GM19043 (cell line): ENCODE results near the gene RIMS4.

Experiments used
- ATAC-seq: cut with Tn5 transposase; IDR thresholded peaks from one replicate; pipeline ENCODE4 v1.9.1; 2021; ENCODE audit warnings: low read depth; ENCODE audit not compliant: unreplicated experiment

RIMS4 gene

DNA sequence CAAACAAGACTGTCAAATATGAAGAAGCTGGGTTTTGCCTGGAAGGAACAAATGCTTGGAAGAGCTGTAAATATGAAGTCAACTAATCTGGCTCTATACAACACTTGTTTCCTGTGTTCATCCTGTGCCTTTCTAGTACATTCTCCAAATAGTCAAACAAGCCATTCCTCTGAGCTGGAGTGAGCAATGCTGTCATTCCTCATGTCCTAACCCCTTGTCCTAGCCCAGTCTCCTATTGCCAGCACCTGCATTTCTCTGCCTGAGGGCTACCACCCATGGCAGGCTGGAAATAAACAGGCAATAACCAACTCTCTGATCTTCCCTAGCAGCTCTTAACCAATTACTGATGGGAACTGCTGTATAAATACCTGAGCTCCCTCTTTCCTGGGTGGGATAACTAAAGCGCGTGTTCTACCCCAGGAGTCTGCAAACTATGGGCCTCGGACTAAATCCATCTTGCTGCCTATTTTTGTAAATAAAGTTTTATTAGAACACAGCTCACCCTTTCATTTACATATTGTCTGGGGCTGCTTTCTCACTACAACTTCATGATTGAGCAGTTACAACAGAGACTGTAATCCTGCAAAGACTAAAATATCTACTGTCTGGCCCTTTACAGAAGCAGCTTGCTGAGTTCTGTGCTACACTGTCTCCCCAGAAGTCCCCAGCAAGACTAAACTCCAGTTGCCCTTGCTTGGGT is 13.4 kb downstream of the RIMS4 start:
- no peak for ATAC-seq

DNA sequence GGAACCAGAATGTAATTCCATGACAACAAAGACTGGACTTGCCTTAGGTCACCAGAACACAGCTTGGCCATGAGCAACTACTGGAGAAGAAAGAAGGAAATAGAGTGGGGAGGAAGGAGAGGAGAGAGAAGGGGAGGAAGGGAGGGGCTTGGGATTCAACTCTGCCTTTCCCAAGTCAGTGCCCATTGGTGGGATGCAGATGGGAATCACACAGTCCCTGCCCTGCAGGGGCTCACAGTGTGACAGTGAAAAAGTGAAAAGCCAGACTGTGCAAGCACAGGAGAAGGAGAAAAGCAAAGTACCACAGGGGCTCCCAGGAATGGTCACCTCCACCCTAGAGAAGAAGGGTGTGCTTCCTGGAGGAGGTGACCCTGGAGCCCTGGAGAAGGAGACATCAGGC is 14.0 kb downstream of the RIMS4 start:
- no peak for ATAC-seq

DNA sequence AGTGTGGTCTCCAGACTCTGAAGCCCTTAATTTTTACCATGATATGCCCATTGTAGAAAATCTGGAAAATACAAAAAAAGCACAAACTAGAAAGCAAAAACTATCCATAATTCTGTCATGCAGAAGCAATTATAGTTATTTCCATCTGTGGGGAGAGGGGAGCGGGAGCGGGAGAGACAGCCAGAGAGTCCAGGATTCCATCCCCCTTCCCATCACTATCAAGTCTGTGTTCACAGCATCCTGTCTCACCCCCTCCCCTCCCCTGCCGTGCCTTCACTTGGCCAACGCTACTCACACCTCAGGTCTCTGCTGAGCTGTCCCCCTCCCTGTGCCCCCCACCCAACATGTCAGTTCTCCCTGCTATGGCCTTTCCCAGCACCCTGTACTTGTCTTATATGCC is 14.5 kb downstream of the RIMS4 start:
- ATAC-seq = no peak

DNA sequence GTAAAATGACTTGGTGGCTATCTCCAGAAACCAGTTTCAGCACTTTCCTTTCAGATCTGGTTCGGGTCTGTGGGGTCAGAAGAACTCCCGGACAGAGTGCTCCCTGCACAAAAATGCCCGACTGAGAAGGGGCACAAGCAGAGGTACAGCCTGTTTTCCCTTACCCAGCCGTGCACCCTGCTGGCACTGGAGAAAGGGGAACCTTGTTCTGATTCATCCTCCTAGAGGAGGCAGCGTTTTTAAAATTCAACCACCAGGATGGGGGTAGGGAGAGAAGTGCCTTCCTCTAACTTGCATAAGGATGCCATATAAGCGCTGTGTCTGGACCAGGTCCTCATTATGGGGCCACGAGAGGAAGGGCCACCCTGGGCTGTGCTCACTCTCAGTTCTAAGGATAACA is 17.6 kb downstream of the RIMS4 start:
- ATAC-seq = no peak

DNA sequence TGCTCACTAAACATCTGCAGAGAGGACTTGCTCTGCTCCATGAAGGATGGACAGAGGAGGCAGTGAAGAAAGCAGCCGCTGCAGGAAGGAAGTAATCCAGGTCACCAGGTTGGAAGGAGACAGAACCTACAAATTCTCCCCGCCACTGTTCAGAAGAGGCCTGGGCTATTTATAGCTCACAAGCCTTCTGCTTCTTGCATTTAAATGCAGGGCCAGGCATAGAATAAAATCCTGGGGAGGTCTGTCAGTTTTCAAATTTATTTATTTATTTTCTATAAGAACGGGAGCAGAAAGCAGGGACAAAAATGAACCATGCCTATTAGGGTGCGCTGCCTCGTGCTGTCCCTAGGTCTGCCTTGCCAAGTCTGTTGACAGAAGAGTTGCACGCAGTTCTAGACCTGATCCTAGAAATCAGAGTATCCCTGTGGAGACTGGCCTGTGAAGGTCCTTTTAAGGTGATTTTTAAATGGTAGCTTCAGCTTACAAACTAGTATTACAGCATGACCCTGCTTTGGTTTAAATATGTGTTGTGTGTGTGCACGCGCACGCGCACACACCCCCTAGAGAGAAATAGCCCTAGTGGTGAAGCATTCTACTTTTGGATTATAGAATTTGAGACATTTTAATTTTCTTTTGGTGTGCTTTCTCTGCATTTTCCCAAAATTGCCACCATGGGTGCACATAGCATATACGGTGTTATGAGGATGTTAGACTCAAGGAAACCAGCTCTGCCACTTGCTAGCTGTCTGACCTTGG is 19.5 kb downstream of the RIMS4 start:
- ATAC-seq = no peak

DNA sequence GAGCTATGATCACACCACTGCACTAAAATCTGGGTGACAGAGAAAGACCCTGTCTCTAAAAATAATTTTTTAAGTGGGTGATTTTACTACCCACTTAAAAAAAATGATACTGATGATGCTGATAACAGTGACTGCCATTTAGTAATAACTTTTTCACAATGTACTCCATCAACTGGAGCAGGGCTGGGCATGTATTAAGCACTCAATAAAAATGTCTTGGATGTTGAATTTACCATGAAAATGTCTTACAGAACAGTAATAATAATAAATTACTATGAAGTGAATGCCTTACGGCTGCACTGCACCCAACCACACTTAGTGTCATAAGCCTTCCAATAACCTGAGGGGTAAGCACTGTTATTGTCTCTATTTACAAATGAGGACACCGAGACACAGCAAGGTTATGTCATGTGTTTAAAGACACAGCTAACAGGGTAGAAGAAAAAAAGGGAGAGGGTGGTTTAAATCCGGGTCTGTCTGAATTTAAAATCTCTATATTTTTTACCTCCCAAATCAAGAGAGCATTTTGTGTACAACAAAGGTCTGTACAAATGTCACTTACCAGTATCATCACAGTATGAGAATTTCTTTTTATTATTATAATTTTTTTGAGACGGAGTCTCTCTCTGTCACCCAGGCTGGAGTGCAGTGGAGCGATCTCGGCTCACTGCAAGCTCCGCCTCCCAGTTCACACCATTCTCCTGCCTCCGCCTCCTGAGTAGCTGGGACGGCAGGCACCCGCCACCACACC is 21.5 kb downstream of the RIMS4 start:
- ATAC-seq = no peak

DNA sequence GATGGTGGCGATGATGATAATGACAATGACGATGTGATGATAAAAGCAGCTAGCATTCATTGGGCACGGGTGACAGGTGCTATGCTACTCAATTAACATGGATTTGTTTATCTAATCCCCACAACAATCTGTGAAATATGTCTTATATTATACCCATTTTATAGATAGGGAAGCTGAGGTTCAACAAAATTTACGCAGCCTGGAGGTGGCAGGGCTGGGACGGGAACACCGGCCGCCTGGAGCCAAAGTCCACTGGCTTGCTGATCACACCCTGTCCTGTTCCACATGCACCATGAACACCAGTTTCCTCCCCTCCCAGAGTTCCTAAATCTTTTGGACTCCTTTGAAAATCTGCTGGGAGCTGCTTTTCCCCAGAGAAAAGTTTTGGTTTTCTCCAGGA is 23.0 kb downstream of the RIMS4 start:
- no peak for ATAC-seq

DNA sequence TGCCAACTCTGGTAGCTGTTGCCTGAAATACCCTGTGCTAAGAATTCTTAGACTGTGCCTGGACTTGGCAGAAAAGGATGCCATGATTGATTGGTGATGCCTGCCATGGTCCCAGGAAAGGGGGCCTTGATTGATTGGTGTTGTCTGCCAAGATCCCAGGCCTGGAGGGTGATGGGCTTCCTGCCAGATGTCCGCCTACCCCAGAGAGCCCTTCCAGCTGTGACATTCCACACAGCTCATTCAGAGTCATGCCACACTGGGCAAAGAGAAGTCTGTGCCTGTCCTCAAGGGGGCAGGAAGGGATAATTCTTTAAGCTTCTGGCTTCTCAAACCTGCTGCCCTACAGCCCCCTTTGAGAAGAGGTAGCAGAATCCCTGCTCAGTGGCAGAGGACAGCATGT is 24.6 kb downstream of the RIMS4 start:
- no peak for ATAC-seq

DNA sequence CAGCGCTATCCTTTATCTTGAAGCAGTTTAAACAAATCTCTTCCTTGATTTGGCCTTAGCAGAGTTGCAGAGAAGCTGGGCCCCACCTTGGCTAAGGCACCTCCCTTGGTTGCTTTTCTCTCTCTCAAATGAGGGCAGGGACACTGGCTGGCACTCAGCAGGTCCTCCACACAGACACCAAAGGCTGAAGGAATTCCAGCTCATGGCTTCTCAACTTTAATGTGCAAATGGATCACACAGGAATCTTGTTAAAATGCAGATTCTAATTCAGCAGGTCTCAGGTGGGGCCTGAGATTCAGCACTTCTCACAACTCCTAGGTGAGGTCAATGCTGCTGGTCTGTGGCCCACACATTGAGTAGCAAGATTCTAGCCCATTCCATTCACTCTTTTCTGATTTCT is 25.7 kb downstream of the RIMS4 start:
- no peak for ATAC-seq

DNA sequence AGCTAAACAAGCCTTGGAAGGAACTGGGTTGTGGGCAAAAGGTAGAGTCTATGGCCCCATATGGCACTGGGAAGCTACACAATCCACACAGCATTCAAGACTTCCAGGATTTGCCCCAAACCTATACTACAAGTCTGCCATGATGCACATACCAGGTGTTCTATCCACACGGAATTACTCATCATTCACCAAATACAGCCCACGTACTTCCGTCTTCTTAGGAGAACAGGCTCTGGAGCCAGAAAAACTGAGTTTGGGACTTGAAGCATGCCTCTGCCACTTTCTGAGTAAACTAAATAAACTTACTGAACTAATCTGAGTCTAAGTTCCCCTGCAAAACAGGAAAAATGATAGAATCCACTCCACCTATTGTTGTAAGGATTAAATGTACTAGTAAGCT is 28.6 kb downstream of the RIMS4 start:
- no peak for ATAC-seq

DNA sequence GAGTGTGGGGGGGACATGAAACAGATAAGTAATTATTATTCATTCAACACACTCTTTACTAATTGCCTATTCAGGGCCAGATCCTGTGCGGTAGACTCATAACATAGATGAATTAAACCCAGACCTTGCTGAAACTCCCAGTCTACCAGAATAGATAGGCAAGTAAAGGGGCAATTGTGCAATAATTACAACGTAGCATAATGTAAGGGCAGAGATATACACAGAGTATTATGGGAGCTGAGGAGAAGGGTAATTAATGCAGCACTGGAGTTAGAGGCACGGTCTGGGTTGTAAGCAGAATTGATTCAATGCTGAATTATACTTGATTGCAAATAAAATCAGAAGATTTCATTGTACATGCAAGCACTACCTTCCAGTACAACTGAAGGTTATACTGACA is 29.2 kb downstream of the RIMS4 start:
- no peak for ATAC-seq

DNA sequence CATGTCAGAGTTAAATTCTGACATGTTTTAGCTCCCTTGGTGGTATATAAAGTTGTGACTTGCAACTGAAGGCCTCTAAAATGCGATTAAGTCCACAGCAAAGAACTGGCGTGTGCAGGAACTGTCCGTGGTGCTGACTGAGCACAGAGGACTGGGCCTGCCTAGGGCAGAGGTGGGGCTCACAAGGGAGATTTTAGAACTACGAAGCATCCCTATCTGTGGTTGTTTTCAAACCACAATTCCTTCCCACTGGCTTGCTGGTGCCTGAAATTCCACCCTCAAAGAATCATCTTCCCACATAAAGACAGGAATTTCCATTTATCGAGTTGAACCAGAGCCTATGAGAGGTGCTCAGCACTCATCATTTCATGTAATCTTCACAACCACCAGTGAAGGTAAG is 30.1 kb downstream of the RIMS4 start:
- ATAC-seq = no peak

DNA sequence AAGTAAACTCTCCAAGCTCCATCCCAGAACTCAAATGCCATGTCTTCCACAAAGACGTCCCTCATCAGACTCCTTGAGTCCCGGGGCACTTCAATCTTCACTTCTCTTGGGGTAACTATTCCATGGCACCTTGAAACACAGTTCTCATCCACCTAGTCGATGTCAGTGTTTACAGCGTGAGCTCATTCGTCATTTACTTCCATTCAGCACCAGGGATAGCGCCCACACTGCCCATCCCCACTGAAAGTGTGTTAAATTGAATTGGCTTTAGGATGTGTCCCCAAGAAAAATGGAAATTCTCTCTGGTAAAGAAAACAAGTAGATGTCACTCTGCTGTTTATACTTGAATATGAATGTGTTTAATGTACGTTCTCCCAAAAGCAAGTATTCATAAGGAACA is 33.4 kb downstream of the RIMS4 start:
- no peak for ATAC-seq

DNA sequence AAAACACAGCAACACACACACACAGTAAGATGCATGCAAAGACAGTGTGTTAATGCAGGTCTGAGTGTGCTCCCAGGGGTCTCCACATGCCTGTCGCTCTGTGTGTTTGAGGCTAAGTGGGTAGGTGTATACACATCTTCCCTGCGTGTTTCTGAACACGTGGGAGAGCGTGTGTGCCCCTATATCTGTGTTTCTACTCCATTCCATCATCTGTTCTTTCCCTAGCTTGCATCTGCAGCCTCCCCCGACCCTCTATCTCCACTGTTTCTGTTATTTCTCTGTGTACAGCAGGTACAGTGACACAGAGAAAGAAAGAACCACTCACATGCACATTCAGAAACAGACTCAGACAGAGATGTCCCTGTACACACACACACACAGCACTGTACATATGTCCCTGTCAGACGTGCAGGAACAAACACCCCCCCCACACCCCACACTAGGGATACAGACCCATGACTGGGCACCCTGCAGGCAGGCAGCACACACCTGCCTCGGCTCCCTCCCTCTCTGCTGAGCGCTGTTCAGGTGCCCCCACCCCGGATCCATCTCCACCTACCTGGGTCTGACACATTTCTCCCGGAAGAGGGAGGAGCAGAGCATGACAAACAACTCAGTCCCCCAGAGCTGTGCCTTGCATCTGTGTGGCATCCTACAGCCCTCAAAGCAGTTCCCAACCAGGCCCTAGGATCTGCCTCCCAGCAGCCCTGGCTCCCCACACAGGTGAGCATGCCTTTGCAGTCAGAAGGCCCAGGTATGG is 37.1 kb downstream of the RIMS4 start:
- ATAC-seq = no peak

DNA sequence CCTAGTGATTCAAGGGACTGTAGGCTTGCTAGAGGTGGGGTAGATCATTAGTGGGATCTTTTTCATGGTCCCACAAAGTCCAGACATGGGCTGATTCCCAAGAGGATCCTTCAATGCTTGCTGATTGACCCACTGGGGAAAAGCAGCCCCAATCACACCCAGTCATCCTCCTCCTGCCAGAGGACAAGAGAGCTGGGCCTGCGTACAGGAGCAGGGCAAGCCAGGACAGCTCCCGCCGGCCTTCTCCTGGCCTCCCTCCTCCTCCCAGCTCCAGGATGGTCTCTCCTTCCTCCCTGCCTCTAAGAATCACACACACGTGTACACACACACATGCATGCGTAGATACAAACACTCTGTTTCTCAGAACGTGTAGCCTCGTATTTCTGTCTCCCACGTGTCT is 37.7 kb downstream of the RIMS4 start:
- no peak for ATAC-seq

DNA sequence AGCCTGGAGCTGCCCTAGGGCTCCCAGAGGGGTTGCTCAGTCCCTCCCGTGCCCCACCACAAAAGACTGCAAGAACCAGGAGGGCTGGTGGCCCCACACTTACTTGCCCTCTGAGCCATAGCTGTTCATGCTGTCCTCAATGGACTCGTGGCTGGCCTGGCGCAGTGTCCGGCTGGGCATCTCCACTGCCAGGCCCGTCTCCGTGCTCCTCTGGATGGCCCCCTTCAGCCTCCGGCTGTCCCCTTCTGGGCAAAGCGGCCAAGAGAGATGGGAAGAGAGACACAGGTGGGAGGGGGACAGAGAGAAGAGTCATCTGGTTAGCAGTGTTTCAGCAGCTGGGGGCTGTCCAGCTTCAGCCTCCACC is 39.2 kb downstream of the RIMS4 start:
- ATAC-seq = no peak

DNA sequence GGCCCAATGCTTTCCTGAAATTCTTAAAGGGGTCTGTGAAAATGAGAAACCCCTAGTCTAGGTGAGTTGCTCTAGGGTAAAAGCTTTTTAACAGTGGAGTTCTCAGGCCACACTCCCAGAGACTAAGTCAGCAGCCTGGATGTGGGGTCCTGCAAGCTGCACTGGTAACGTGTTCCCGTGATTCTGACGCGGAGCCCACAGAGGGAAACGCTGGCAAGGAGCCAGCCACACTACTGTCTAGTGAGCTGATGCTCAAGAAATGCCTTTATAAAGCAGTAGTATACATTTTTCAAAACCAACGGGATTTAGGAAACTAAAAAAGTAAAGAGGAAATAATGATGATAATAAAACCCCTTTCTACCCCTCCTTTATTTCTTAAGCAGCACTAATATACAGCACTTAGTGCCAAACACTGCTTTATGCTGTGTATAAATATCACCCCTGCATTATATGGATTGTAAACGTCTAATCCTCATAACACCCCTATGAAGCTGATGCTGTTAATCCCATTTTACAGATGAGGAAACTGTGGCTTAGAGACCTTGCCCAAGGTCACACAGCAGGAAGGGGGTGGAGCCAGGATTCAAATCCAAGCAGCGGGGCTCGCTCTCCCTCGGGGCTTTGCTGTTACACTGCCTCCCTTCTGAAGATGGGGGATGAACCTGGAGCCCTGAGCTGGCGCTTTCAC is 39.7 kb downstream of the RIMS4 start:
- ATAC-seq = no peak

DNA sequence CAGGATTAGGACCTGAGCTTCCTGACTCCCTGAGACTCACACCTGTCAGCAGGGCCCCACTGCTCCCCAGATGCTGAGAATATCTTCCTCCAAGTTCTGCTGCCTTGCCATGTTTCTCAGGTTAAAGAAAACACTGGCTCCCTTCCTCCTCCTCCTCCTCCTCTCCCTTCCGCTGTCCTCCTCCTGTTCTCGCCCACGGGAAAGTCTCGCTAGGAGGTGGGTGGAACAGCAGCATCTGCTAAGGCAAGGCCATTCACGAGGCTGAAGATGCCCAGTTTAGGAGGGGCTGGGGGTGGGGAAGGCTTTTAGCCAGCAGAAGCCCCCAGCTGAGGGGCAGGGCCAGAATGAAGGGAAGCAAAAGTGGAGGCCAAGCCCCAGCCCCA is 40.9 kb downstream of the RIMS4 start:
- no peak for ATAC-seq

DNA sequence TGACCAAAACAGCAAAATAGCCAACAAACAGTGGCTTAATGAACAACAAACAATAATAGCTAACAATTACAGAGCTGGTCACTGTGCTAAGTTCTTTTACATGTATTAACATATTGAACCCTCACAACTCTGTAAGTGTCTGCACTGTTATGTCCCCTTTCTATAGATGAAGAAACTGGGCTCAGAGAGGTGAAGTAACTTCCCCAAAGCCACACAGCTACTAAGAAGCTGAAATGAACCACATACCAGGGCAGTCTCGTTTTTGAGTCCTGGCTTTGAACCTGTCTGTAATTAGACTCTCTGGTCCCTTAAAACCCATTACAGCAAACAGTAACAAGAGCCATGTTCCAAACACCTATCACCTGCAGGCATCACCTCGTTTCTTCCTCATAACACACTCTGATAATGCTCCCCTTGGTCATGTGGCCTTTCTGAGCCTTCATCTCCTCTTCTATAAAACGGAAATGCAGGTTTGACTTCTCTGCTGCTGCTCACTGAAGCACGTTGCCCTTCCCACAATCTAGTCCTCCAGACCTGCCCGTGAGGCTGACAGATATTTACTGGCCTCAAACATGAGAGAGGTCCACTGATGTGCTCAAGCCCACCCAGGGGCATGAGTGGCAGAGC is 41.4 kb downstream of the RIMS4 start:
- no peak for ATAC-seq

DNA sequence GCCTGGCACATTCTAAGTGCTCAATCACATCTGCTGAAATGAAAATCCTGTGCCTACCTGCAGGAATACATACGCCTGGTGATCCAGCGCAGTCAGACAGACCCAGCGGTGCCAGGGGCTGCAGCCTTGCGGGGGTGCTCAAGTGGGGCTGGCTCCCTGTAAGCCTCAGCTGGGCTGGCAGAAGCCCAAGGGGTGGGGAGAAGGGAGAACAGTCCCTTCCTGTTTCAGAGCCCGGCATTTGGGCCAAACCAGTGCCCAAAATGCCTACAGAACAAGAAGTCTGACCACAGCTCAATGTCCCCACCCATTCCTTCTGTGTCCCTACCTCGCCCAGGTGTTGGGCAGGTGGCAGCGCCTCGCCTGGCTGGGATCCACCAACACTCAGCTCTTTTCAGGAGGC is 42.1 kb downstream of the RIMS4 start:
- no peak for ATAC-seq
